Epithelial cell of proximal tubule (primary cell): ENCODE results near the gene PSMD4. TPM values are rescaled to one million over a fixed set of nuclear protein-coding genes. Genes with fewer than 3 reads are reported as not detected.

Source experiments
- DNase-seq: peaks from one replicate; pipeline ENCODE4 v3.0.0-alpha.2; 2011; ENCODE audit warnings: low read depth
- H3K4me3 ChIP-seq: 2 replicates; pipeline ENCODE4 v1.5.1; 2011; ENCODE audit warnings: low read depth, mild to moderate bottlenecking, low read length
- CTCF ChIP-seq: conservative IDR thresholded peaks from 2 replicates; pipeline ENCODE4 v1.5.1; 2012; ENCODE audit warnings: low read depth, mild to moderate bottlenecking, low read length
- total RNA-seq: library from RNA; depleted of rRNA; stranded (reverse); fragments of >200 nt; gene quantifications from 2 replicates; pipeline ENCODE4 v1.2.3, GENCODE V29; 2015

PSMD4 gene
- total RNA-seq, 1 donor from 2014 or later = 225 TPM

- no peak for DNase-seq
- no peak for TF ChIP-seq CTCF
- no peak overlapping the region for H3K4me3 ChIP-seq
Observed at GRCh38 chr1:151314137-151314875, 59.8 kb downstream of the PSMD4 start.

- no peak for DNase-seq
- no peak for TF ChIP-seq CTCF
- H3K4me3 ChIP-seq = no peak overlapping the region
Observed at GRCh38 chr1:151315565-151316235, 61.2 kb downstream of the PSMD4 start.

Other genes with a start within 250 kb of the PSMD4 start
- 13.0 and 14.6 TPM in 2 replicates for gene MINDY1, start 247.8 kb upstream of the PSMD4 start, total RNA-seq
- 14.8 and 15.2 TPM in 2 replicates for gene PRUNE1, start 246.3 kb upstream of the PSMD4 start, total RNA-seq
- 0.14 TPM in 1 of 2 replicates, not detected in the other for gene BNIPL, start 218.1 kb upstream of the PSMD4 start, total RNA-seq
- 3.0 and 3.1 TPM in 2 replicates for gene C1orf56, start 207.0 kb upstream of the PSMD4 start, total RNA-seq
- 85.4 and 94.8 TPM in 2 replicates for gene CDC42SE1, start 195.1 kb upstream of the PSMD4 start, total RNA-seq
- 19.0 and 27.6 TPM in 2 replicates for gene MLLT11, start 194.3 kb upstream of the PSMD4 start, total RNA-seq
- gene GABPB2, start 184.0 kb upstream of the PSMD4 start, total RNA-seq = 5.4 and 6.1 TPM in 2 replicates
- gene SEMA6C, start 108.1 kb upstream of the PSMD4 start, total RNA-seq = 2.2 and 6.0 TPM in 2 replicates
- not detected in 2 replicates for gene TNFAIP8L2, start 98.1 kb upstream of the PSMD4 start, total RNA-seq
- gene LYSMD1, start 88.8 kb upstream of the PSMD4 start, total RNA-seq = 4.5 and 7.2 TPM in 2 replicates
- 44.9 and 47.8 TPM in 2 replicates for gene SCNM1, start 88.6 kb upstream of the PSMD4 start, total RNA-seq
- 0.46 TPM in 1 of 2 replicates, not detected in the other for gene TMOD4, start 78.8 kb upstream of the PSMD4 start, total RNA-seq
- gene VPS72, start 64.5 kb upstream of the PSMD4 start, total RNA-seq = 68.6 and 87.0 TPM in 2 replicates
- gene PIP5K1A, start 56.2 kb upstream of the PSMD4 start, total RNA-seq = 62.1 and 68.9 TPM in 2 replicates
- gene ZNF687, start 27.6 kb downstream of the PSMD4 start, total RNA-seq = 14.0 and 16.9 TPM in 2 replicates
- gene PI4KB, start 72.7 kb downstream of the PSMD4 start, total RNA-seq = 26.3 and 73.3 TPM in 2 replicates
- gene RFX5, start 92.5 kb downstream of the PSMD4 start, total RNA-seq = 25.9 and 33.9 TPM in 2 replicates
- gene SELENBP1, start 118.0 kb downstream of the PSMD4 start, total RNA-seq = 2.7 and 5.9 TPM in 2 replicates
- 348 and 446 TPM in 2 replicates for gene PSMB4, start 144.8 kb downstream of the PSMD4 start, total RNA-seq
- gene POGZ, start 204.8 kb downstream of the PSMD4 start, total RNA-seq = 18.2 and 29.3 TPM in 2 replicates